ENCODE measurements around the gene PHF23. TPM values are rescaled to one million over a fixed set of nuclear protein-coding genes. Genes with fewer than 3 reads are reported as not detected.

PHF23 gene
- total RNA-seq, 1 donor from 2014 or later = 80.9 TPM

DNA sequence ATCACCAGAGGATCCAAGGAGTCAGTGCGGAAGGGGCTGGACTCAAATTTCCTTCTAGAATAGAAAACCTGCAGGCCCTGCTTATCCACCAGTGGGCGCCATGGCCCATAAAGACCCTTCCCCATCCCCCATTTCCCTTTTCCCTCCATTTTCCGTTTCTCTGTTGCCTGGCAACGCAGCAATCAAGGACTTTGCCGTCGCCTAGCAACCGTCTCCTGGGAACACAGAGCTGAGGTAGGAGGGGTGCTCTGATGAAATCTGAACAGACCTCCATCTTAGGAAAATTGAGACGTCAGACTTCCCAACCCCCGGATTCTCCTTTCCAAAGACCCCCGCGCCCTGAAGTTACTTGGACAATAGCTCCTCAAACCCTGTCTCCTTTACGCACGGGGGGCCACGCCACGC, 25.4 kb downstream of the PHF23 start:
- H3K27ac Mint-ChIP-seq (ENCODE audit: unreplicated experiment) = peak overlapping the region; percentile 100
- DNase-seq (ENCODE audit: low spot score) = peak; percentile 92
- no peaks in the 10 kb centered on the region for H3K9me3 Mint-ChIP-seq (ENCODE audit: unreplicated experiment)
- H3K36me3 Mint-ChIP-seq (ENCODE audit: low read depth, unreplicated experiment) = peaks cover 8% of the 10 kb centered on the region
- H3K4me1 Mint-ChIP-seq (ENCODE audit: unreplicated experiment) = peaks cover 52% of the 10 kb centered on the region
- TF ChIP-seq, protein P1, sequence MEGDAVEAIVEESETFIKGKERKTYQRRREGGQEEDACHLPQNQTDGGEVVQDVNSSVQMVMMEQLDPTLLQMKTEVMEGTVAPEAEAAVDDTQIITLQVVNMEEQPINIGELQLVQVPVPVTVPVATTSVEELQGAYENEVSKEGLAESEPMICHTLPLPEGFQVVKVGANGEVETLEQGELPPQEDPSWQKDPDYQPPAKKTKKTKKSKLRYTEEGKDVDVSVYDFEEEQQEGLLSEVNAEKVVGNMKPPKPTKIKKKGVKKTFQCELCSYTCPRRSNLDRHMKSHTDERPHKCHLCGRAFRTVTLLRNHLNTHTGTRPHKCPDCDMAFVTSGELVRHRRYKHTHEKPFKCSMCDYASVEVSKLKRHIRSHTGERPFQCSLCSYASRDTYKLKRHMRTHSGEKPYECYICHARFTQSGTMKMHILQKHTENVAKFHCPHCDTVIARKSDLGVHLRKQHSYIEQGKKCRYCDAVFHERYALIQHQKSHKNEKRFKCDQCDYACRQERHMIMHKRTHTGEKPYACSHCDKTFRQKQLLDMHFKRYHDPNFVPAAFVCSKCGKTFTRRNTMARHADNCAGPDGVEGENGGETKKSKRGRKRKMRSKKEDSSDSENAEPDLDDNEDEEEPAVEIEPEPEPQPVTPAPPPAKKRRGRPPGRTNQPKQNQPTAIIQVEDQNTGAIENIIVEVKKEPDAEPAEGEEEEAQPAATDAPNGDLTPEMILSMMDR (IDR thresholded peaks at IDR 0.05; ENCODE audit: unreplicated experiment) = peak; percentile 72
- H3K4me3 Mint-ChIP-seq (ENCODE audit: unreplicated experiment) = peak overlapping the region; percentile 92
- H3K27me3 Mint-ChIP-seq (ENCODE audit: unreplicated experiment) = peaks cover 29% of the 10 kb centered on the region

DNA sequence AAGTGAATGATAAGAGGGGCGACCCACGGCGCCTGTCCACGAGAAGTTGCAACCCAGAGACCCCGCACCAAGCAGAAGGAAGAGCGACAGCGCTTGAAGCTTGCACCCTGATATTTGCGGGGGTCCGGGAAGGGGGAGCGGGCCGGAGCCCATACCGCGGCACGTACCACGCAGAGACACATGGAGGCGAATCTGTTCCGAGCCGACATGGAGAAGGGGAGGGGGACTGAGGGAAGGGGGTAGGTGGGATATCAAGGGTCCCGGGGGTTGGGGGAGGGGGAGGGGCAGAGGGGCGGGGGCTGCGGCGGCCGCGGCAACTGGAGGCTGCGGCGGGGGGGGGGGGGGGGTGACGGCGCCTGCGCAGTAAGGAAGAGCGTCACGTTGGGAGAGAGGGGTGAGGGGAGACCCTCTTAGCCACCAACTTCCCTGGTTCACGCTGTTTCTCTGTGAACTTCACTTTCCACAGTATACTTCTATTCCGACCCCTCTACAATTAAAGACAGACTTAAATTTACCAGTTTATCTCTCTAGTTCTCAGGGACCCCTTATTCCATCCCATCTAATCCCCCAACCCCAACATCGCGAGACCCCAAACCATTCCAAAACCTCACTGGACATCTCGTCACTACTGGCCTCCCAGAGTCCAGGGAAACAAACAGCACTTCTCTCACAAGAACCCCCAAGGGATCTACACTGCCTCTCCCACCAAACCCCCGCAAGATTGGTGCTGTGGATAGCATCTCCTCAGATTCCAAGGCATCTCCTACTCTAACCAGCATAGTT, 27.6 kb downstream of the PHF23 start:
- TF ChIP-seq, protein P1 (IDR thresholded peaks at IDR 0.05; ENCODE audit: unreplicated experiment) = no peak
- peaks cover 42% of the 10 kb centered on the region for H3K4me1 Mint-ChIP-seq (ENCODE audit: unreplicated experiment)
- peaks cover 8% of the 10 kb centered on the region for H3K36me3 Mint-ChIP-seq (ENCODE audit: low read depth, unreplicated experiment)
- H3K27me3 Mint-ChIP-seq (ENCODE audit: unreplicated experiment) = peaks cover 25% of the 10 kb centered on the region
- DNase-seq (ENCODE audit: low spot score) = no peak
- H3K27ac Mint-ChIP-seq (ENCODE audit: unreplicated experiment) = peak overlapping the region; percentile 89
- peak overlapping the region; percentile 66 for H3K4me3 Mint-ChIP-seq (ENCODE audit: unreplicated experiment)
- no peaks in the 10 kb centered on the region for H3K9me3 Mint-ChIP-seq (ENCODE audit: unreplicated experiment)

DNA sequence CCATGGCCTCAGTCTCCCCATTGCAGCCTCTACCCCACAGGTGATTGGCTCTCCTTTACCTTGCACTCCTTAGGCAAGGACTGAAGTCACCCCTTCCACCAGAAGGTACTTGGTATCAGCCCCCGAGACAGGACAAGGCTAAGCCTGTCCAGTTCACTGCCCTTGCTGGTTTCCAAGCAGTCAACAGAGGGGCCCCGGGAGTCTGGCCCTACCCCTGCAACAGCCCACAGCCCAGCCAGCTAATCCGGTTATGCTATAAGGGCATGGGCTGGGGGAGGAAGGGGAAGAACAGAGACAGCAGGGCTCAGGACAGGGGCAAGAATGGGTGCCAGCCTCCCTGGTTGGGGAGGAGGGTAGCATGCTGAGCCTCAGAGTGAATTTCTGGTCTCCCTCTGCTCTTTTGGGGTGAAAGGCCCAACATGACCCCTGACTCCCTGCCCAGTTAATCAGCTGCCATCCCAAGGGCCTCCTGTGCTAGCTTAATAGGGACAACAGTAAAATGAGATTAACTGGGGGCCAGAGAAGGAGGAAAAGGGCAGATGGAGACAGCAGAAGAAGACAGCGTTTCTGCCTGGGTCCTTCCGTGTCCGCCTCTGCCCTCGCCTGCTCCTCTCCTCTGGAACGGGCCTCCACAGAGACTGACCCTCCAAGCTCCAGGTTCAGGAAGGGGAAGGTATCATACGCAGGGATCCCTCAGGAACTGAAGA, 30.4 kb downstream of the PHF23 start:
- TF ChIP-seq, protein P1 (IDR thresholded peaks at IDR 0.05; ENCODE audit: unreplicated experiment) = no peak
- Mint-ChIP-seq H3K27me3 (ENCODE audit: unreplicated experiment) (peaks cover 22% of the 10 kb centered on the region), H3K36me3 (ENCODE audit: low read depth, unreplicated experiment) (peaks cover 23% of the 10 kb centered on the region), H3K4me1 (ENCODE audit: unreplicated experiment) (peaks cover 39% of the 10 kb centered on the region), H3K9me3 (ENCODE audit: unreplicated experiment) (no peaks in the 10 kb centered on the region), H3K27ac (ENCODE audit: unreplicated experiment) (no peak overlapping the region), H3K4me3 (ENCODE audit: unreplicated experiment) (peak overlapping the region; percentile 77)
- DNase-seq (ENCODE audit: low spot score) = no peak

DNA sequence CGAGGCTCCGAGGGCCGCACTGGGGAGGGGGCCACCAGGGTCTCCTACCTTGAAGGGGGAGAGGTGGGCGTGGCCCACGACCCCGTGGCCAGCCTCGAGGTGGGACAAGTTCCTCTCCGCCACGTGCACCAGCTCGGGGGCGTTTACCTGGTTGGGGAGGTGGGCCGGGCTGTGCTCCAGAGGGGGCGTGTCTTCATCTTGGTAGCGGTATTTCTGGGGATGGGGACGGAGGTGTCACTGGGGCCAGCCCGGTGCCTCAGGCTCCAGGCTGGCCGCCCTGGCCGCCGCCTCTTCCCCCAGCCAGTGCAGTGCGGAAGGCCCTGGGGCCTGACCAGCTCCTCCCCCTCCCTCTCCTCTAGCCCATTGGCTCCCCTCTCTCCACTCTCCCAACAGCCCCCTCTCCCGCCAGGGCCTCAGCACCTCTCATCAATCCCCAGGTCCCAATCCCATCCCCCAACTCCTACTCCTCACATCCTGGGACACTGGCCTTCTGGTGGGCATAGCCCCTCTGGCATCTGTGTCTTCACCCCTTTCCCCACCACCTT, 31.2 kb downstream of the PHF23 start:
- no peak overlapping the region for H3K27ac Mint-ChIP-seq (ENCODE audit: unreplicated experiment)
- peaks cover 17% of the 10 kb centered on the region for H3K27me3 Mint-ChIP-seq (ENCODE audit: unreplicated experiment)
- TF ChIP-seq, protein P1 (IDR thresholded peaks at IDR 0.05; ENCODE audit: unreplicated experiment) = no peak
- H3K36me3 Mint-ChIP-seq (ENCODE audit: low read depth, unreplicated experiment) = peaks cover 19% of the 10 kb centered on the region
- H3K9me3 Mint-ChIP-seq (ENCODE audit: unreplicated experiment) = no peaks in the 10 kb centered on the region
- DNase-seq (ENCODE audit: low spot score) = no peak
- H3K4me3 Mint-ChIP-seq (ENCODE audit: unreplicated experiment) = peak overlapping the region; percentile 77
- H3K4me1 Mint-ChIP-seq (ENCODE audit: unreplicated experiment) = peaks cover 33% of the 10 kb centered on the region

Data from endothelial cell (in vitro differentiated cells).